Nephron (organoid): ENCODE measurements around the gene MAPK8.

ENCODE experiments used
- H3K27ac Mint-ChIP-seq, 3 experiments: 2 replicates each; pipeline ENCODE4 v1.8.0; 2020; ENCODE audit warnings: mixed read lengths in 3 of 3, mild to moderate bottlenecking in 2 of 3, moderate library complexity in 1 of 3
- H3K27me3 Mint-ChIP-seq: 2 replicates; pipeline ENCODE4 v1.8.0; 2021; ENCODE audit warnings: low read depth, mild to moderate bottlenecking, moderate library complexity, mixed read lengths
- H3K36me3 Mint-ChIP-seq: 2 replicates; pipeline ENCODE4 v1.8.0; 2020; ENCODE audit warnings: low read depth, mixed read lengths
- H3K4me1 Mint-ChIP-seq: 2 replicates; pipeline ENCODE4 v1.8.0; 2020; ENCODE audit warnings: mixed read lengths
- H3K4me3 Mint-ChIP-seq, 3 experiments: 2 replicates each; pipeline ENCODE4 v1.8.0; 2020; ENCODE audit warnings: mild to moderate bottlenecking in 3 of 3, mixed read lengths in 3 of 3, moderate library complexity in 2 of 3
- H3K9me3 Mint-ChIP-seq: 2 replicates; pipeline ENCODE4 v1.8.0; 2020; ENCODE audit warnings: mixed read lengths
- CTCF ChIP-seq, 3 experiments: fragments of 200-600 bp; sonication (generic); IDR thresholded peaks; one replicate each; pipeline ENCODE4 v1.5.0; 2021; ENCODE audit warnings: antibody characterized with exemption in 3 of 3; ENCODE audit not compliant: unreplicated experiment in 3 of 3

The MAPK8 gene

DNA sequence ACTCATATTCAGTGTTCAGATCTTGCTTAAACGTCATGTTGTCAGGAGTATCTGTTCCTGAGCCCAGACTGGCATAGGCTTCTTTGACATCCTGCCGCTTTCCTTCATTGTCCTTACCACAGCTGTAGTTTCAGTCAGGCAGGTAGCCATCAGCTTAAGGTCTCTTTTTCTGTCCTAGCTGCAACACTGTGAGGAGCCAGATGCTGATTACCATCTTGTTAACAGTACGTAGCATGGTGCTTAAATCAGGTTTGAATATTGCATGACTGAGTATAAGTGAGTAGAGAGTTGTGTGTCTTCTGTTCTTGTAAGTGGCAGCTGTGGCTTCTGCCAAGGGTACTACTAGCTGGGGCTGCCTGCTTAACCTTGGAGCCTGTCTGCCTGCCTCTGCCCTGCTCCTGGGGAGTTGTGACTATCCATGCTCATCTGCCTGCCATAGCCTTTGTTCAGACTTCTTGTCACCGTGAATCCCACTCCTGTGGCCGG is 92.6 kb downstream of the MAPK8 start:
- H3K4me1 Mint-ChIP-seq, result peaks cover 34% of the 10 kb centered on the region
- peak overlapping the region; percentile 32 to 80 (median 61) for H3K27ac Mint-ChIP-seq
- TF ChIP-seq CTCF (IDR thresholded peaks at IDR 0.05; ENCODE audit: unreplicated experiment in 3 of 3), result no peak
- H3K4me3 Mint-ChIP-seq, result peak overlapping the region in 1 of 3 experiments; percentile 21
- H3K9me3 Mint-ChIP-seq, result no peaks in the 10 kb centered on the region
- no peaks in the 10 kb centered on the region for H3K27me3 Mint-ChIP-seq
- H3K36me3 Mint-ChIP-seq, result no peaks in the 10 kb centered on the region

- Mint-ChIP-seq H3K4me3 (peak overlapping the region in 1 of 3 experiments; percentile 21), H3K9me3 (no peaks in the 10 kb centered on the region), H3K27me3 (no peaks in the 10 kb centered on the region), H3K27ac (peak overlapping the region; percentile 28 to 80 (median 61)), H3K36me3 (peaks cover under 1% of the 10 kb centered on the region), H3K4me1 (peaks cover 34% of the 10 kb centered on the region)
- TF ChIP-seq CTCF (IDR thresholded peaks at IDR 0.05; ENCODE audit: unreplicated experiment in 3 of 3), result no peak
Observed at GRCh38 chr10:48399551-48399950, 93.1 kb downstream of the MAPK8 start.

DNA sequence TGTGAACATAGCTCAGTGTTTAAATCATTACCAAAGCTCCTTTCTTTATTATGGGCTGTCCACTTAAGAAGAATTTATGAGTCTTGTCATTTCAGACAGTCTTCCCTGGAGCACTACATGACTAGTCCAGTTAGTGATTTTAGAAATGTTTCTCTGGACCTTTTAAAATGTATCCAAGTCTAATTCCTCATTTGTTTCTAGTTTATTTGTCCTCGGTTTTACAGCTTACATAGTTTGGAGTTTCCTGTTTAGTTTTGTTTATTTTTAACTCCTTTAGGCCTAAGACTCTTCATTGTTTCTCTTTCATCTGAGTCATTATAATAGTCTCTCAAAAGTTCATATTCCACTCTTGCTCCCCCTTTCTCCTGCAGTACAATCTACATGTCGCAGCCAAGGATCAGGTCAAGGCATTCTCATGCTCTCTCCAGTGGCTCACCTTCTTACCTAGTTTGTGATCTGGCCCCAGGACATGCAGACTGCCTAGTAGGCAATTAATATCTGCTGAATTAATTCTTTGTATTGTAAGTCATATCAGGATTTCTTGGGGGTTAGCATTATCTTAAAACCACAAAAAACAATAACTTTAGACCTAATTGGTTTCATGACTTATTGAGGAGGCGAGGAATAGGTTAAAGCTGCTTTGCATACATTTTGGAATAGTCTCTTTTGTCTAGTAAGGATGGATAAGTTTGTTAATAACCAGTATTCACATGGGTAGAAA is 93.8 kb downstream of the MAPK8 start:
- H3K27ac Mint-ChIP-seq, result peak overlapping the region; percentile 24 to 64 (median 28)
- no peak overlapping the region for H3K4me3 Mint-ChIP-seq
- no peaks in the 10 kb centered on the region for H3K27me3 Mint-ChIP-seq
- H3K4me1 Mint-ChIP-seq, result peaks cover 34% of the 10 kb centered on the region
- H3K36me3 Mint-ChIP-seq, result peaks cover 4% of the 10 kb centered on the region
- no peaks in the 10 kb centered on the region for H3K9me3 Mint-ChIP-seq
- TF ChIP-seq CTCF (IDR thresholded peaks at IDR 0.05; ENCODE audit: unreplicated experiment in 3 of 3), result no peak

DNA sequence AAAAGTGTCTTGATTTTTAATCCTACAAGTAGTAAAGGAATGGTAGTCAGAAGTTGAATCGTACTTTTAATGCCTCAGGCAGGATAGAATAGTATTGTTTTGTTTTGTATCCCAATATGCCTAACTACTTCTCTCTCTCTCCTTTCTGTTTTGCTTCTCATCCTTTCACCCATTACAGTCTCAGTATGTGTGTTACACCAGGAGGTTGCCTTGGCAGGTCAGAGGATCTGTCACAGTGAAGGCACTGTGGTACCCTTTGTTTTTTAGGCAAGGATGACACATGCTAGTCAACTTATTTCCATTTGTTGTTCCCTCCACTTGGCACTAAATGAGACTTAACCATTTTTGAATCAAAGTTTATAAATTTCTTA is 94.4 kb downstream of the MAPK8 start:
- Mint-ChIP-seq H3K36me3 (peaks cover 6% of the 10 kb centered on the region), H3K9me3 (no peaks in the 10 kb centered on the region), H3K4me1 (peaks cover 34% of the 10 kb centered on the region), H3K27ac (peak overlapping the region in 1 of 3 experiments; percentile 26), H3K27me3 (no peaks in the 10 kb centered on the region), H3K4me3 (no peak overlapping the region)
- no peak for TF ChIP-seq CTCF (IDR thresholded peaks at IDR 0.05; ENCODE audit: unreplicated experiment in 3 of 3)

GRCh38 chr10:48404646-48405045 is 98.2 kb downstream of the MAPK8 start:
- Mint-ChIP-seq H3K27me3 (no peaks in the 10 kb centered on the region), H3K36me3 (peaks cover 10% of the 10 kb centered on the region), H3K27ac (peak overlapping the region in 1 of 3 experiments; percentile 37), H3K4me1 (peaks cover 18% of the 10 kb centered on the region), H3K9me3 (no peaks in the 10 kb centered on the region), H3K4me3 (no peak overlapping the region)
- TF ChIP-seq CTCF (IDR thresholded peaks at IDR 0.05; ENCODE audit: unreplicated experiment in 3 of 3), result no peak

DNA sequence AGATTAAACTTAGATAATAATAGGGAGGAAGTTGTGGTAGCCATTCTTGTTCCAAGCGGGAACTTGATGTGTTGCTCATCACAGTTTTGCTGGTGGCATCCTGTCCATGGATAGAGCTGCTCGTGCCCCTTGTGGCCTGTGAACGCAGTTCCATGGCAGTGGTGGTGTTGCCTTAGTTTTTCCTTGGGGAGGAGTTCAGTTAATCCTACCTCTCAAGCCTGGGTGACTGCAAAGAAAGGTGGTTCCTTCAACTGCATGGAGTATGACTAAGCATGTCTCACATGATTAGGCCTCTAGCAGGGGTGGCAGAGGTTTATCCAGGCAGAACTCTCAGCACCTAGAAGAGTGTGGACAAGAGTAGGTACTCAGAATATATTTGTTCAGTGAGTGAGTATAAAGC is 99.7 kb downstream of the MAPK8 start:
- Mint-ChIP-seq H3K27me3 (no peaks in the 10 kb centered on the region), H3K9me3 (peaks cover 8% of the 10 kb centered on the region), H3K27ac (no peak overlapping the region), H3K36me3 (peaks cover 10% of the 10 kb centered on the region), H3K4me3 (no peak overlapping the region), H3K4me1 (peaks cover 4% of the 10 kb centered on the region)
- no peak for TF ChIP-seq CTCF (IDR thresholded peaks at IDR 0.05; ENCODE audit: unreplicated experiment in 3 of 3)
